ENCODE data around the gene TMEM161A.
"Not testable (repeated sequence)": the region's sequence is repeated elsewhere in the genome, so short reads cannot be mapped to it uniquely, and the experiment has no call there.

Gene TMEM161A

DNA sequence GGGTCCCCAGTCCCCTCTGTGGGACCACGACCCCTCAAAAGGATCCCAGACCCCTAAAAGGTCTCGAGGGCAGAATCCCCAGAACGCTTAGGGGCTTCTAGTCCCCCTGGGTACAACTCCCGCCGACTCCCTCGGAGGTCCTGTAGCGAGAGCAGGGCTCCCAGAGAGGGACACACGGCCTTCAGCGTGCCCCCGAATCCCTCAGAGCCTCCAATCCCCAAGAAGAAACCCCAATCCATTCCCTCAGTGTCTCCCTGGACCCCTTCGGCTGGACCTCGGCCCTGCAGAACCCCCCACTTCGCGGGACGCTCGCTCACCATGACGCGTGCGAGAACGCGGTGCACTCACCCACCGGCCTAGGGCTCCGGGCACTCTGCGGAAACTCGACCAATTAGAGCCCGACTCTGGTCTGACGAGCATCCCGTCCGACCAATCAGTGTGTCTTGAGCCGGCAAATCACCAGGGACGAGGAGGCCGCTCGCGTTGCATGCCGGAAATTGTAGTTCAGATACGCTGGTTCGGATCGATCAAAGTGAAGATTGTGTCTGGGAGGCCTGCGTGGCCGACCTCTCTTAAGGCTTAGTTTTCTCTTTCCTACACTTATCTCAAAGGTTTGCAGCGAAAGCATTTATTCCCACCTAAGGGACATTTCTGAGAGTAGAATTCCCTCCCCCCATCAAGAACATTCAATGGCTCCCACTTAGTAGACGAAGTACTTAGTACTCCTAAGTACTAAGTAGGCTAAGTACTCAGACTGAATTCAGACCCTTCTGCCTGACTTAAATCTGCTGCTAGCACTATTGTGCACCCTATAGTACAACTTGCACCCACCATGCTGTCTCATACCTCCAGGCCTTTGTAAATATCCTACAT lies at the start of gene TMEM161A:
TSS of gene TMEM161A (minus strand) at position 370 of the 873 bp plus-strand sequence. CDS start at position 320, 50 bp downstream.
- peak; percentile 100 for DNase-seq

GRCh38 chr19:19186742-19187141 lies 48.5 kb upstream of the TMEM161A start:
- no peak for DNase-seq

GRCh38 chr19:19185853-19186740 lies 47.8 kb upstream of the TMEM161A start:
- DNase-seq: peak; percentile 44

GRCh38 chr19:19181488-19181998 lies 43.3 kb upstream of the TMEM161A start:
- no peak for DNase-seq

- DNase-seq: no peak
Observed at GRCh38 chr19:19179548-19180441, 41.5 kb upstream of the TMEM161A start.

- DNase-seq: no peak
Observed at GRCh38 chr19:19176950-19177349, 38.7 kb upstream of the TMEM161A start.

GRCh38 chr19:19173243-19173642 lies 35.0 kb upstream of the TMEM161A start:
- not testable (repeated sequence) for DNase-seq

DNA sequence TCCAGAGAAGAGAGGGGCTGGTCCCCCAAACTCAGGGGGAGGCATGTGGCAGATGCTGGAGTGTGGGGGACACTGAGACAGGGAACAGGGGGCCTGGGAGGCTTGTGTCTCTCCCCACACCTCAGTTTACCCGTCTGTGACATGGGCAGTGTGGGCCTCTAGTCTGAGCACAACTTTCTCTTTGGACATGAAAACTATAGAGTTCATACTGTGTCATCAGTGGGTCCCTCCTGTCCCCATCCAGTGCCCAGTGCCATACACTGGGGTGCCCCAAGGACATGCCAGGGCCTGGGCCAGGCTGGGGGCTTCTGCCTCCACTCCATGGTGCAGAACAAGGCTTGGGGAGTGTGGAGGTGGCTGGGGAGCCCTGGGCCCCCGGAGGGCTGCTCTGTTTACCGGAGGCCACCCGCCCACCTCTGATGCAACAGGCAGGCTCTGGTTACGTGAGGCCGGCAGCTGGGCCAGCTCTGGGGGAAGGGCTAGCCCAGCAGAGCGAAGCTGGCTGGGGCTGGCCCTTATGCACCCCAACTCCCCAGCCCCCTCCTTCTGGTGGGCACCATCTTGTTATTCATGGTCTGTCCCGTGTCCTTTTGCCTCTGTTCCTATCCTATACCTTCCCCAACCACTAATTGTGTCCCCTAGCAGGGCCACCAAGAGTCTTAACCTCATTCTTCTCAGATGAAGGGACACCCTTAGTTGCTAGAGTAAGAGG lies 33.7 kb upstream of the TMEM161A start:
- peak; percentile 41 for DNase-seq

DNA sequence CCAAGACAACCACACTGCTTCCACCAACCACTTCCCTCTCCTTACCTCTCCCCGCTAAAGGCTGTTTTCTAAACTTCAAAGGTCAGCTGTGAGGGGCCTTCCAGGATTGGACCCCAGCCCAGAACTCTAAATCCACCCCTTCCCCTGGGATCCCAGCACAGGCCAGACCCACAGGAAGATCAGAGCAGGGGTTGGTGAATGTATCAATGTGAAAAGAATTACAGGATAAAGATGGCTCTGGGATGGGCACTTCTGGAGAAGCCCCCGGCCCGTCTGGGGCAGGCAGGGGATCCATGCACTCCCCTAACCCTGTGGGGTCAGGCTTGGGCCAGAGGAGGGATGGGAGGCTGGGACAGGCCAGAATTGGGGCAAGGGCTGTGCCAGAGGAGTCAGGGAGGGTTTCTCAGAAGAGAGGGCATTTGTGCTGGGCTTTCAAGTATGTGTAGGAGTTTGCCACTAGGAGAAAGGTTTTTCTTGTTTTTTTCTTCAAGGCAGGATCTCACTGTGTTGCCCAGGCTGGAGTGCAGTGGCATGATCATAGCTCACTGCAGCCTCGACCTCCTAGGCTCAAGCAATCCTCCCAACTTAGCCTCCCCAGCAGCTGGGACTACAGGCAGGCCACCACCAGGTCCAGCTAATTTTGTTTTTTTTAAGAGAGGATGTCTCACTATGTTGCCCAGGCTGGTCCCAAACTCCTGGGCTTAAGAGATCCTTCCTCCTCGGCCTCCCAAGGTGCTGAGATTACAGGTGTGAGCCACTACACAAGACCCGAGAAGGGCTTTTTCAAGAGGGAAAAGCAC lies 32.8 kb upstream of the TMEM161A start:
- no peak for DNase-seq

- DNase-seq: no peak
Observed at GRCh38 chr19:19170053-19170872, 32.0 kb upstream of the TMEM161A start, which contains the start of gene MEF2B. TSS of gene MEF2B (minus strand) at chr19:19170263. CDS start at chr19:19150735, 19,528 bp downstream.

DNA sequence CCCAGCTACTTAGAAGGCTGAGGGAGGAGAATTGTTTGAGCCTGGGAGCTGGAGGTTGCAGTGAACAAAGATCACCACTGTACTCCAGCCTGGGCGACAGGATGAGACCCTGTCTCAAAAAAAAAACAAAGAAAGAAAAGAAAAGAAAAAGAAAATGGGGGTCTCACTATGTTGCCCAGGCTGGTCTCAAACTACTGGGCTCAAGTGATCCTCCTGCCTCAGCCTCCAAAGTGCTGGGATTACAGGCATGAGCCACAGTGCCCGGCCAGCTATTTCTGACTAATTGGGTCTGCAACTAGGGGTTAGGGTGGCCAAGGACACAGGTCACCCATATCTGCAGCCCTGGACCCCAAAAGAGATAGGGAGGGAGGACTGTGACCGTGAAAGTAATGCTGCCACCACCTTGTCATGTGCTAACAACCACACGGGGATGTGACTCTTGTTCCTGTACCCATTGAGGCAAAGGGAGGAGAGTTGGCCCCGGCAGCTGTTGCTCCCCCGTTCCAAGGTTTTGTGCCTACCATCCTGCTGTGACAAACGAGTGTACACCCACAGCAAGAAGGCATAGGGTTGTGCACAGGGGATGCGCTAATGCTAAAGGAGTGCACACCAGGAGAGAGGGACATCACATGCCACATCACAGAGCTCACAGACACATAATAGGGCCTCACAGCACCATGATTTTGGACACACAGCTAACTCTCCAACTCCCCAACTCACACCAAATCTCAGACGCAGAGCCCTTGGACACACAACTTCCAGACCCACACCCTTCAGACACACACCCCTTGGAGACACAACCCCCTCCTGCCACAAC lies 31.2 kb upstream of the TMEM161A start:
- no peak for DNase-seq

DNA sequence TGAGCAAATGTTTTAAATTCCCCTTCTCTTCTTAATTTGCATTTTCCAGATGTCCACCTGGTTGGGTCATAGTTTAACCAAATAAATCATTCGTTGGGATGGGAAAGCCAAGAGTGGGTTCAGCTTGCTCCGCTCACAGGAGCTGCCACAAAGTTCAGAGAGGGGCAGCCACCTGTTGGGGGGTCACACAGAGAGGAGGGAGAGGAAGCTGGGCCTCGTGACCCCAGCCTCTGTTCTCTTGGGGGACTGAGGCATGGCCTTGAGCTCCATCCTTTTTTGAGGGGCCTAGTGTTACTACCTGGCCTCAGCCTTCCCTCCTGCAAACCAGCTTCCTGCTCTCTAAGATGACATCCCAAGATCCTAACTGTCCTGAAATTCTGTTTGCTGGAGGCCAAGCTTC lies 29.3 kb upstream of the TMEM161A start:
- no peak for DNase-seq

DNA sequence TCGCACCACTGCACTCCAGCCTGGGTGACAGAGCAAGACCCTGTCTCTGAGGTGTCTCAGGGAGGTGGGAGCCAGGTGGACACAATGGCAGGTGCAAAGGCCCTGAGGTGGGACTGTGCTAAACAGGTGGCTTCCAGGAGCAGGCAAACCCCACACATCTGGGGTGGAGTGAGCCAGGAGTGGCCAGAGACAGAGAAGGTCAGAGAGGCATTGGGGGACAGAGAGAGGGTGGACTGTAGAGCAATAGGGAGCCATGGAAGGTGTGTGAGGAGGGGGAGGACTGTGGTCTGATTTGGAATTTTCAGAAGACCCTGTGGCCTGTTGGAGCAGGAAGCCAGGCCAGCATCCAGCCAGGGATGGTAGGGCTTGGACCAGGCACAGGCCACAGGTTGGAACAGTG lies 27.1 kb upstream of the TMEM161A start:
- no peak for DNase-seq

GRCh38 chr19:19162495-19162894 lies 24.2 kb upstream of the TMEM161A start:
- no peak for DNase-seq

GRCh38 chr19:19160461-19161035 lies 22.3 kb upstream of the TMEM161A start:
- DNase-seq: no peak

DNA sequence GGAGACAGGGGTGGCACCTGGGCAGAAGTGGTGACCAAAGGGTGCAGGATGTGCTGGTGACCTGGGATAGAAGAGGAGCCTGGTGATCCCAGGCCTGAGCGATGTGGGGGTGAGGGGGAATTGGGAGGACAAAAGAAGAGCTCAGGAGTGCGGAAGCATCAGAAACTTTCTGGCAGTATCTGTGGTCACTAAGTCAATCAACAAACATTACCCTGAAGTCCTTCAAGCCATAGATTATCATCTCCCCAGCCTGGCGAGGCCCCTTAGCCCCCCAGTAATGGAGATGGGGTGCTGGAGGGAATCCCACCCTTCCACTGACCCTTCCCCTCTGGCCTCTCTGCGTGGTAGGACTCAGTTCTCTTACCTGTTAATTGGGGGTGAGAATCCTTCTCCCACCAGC lies 21.3 kb upstream of the TMEM161A start:
- DNase-seq: no peak

GRCh38 chr19:19157808-19158207 lies 19.5 kb upstream of the TMEM161A start:
- no peak for DNase-seq

DNA sequence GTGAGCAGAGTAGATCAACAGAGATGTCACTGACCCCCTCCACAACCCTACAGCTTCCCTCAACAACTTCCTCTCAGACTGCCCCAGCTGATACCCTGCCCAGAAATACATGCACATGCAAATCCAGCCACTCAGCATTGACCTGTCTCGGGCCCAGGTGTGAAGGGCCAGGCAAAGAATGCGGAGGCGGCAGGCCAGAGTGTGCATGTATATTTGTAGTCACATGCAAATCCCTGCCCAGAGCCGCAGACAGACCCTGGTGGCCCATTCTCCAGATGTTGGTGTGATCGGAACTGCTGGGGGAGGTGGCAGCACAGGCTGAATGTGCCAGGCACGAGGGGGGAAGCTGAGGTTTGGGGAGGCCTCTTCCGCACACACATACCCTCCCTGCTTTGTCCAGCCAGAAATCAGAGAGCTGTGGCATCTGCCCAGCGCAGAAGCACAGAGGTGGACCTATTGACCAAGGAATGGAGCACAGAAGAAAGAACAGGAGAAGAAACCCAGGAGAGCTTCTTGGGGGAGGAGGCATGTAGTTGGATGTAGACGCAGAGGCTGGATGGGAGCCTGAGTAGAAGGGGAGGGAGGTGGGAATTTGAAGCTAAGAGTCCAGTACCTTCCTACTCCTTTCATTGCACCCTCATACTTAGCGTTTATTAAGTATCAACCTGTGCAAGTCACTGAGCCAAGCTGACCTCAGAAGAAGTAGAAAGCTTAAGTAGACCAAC lies 17.4 kb upstream of the TMEM161A start:
- DNase-seq: no peak

Measured in HCEC 1CT (cell line).